ACC112 (cell line): ENCODE measurements around the gene NAT16.

Source experiments
- H2AFZ ChIP-seq: fragments of 200-600 bp; sonication (generic); one replicate; pipeline ENCODE4 v1.6.0; 2017; ENCODE audit warnings: antibody characterized with exemption, low read length; ENCODE audit not compliant: unreplicated experiment
- H3K27ac ChIP-seq: fragments of 200-600 bp; sonication (generic); 2 replicates; pipeline ENCODE4 v1.5.1; 2014; ENCODE audit warnings: low read depth, mild to moderate bottlenecking, antibody characterized with exemption, low read length, moderate library complexity
- H3K27me3 ChIP-seq: fragments of 200-600 bp; sonication (generic); 2 replicates; pipeline ENCODE4 v1.6.1; 2014; ENCODE audit warnings: mild to moderate bottlenecking, antibody characterized with exemption, low read length, moderate library complexity, mixed read lengths; ENCODE audit not compliant: insufficient read depth
- H3K36me3 ChIP-seq: fragments of 200-600 bp; sonication (generic); 2 replicates; pipeline ENCODE4 v1.6.1; 2016; ENCODE audit warnings: mild to moderate bottlenecking, antibody characterized with exemption, low read length, moderate library complexity, mixed read lengths; ENCODE audit not compliant: insufficient read depth
- H3K4me1 ChIP-seq: fragments of 200-600 bp; sonication (generic); one replicate; pipeline ENCODE4 v1.6.1; 2016; ENCODE audit warnings: low read length, mixed read lengths; ENCODE audit not compliant: insufficient read depth, unreplicated experiment, control insufficient read depth
- H3K4me3 ChIP-seq: fragments of 200-600 bp; sonication (generic); 2 replicates; pipeline ENCODE4 v1.5.1; 2014; ENCODE audit warnings: mild to moderate bottlenecking, low read depth, low read length
- H3K79me2 ChIP-seq: fragments of 200-600 bp; sonication (generic); one replicate; pipeline ENCODE4 v1.6.0; 2016; ENCODE audit warnings: low read length; ENCODE audit not compliant: control insufficient read depth, unreplicated experiment, insufficient read depth

The NAT16 gene

DNA sequence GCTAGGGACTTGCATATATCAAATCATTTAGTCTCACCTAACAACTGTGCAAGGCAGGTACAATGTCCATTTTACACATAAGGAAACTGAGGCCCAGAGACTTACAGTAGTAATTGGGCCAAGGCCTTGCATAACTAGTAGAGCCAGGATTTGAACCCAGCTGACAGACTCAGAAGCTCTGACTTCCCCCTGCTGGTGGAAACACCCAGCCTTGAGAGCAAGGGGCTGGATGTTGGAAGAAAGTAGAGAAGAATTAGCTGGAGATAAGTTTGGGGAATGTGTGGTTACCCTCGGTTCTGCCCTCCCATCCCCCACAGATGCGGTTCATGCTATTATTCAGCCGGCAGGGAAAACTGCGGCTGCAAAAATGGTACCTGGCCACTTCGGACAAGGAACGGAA lies 23.8 kb downstream of the NAT16 start:
- no peak overlapping the region for H3K27ac ChIP-seq
- no peak overlapping the region for H3K4me3 ChIP-seq
- H2AFZ ChIP-seq: no peak overlapping the region
- H3K79me2 ChIP-seq: peaks cover 18% of the 10 kb centered on the region
- H3K27me3 ChIP-seq: no peaks in the 10 kb centered on the region
- H3K4me1 ChIP-seq: peaks cover 25% of the 10 kb centered on the region
- H3K36me3 ChIP-seq: 0 out of 2 replicates have a peak, but pooled peaks cover 3% of the 10 kb centered on the region

DNA sequence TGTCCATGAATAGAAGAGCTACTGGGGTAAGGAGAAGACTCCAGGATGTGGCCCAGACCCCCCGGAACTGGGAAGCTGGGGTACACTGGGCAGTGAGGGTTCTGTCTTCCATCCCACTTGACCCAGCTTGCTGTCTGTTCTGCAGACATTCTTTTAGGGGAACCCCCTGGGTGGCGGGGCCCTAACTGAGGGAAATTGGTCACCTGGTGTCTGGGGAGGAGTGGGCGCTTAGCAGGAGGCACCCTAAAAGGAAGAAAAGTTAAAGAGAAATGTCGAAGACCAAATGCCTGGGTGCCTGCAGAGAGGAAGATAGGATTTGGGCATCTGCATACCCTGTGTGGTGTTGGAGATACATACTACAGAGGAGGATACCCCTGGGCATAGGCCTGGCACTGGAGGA lies 24.8 kb downstream of the NAT16 start:
- peaks cover 18% of the 10 kb centered on the region for H3K79me2 ChIP-seq
- H3K4me3 ChIP-seq: peak overlapping the region; percentile 92
- H3K4me1 ChIP-seq: peaks cover 23% of the 10 kb centered on the region
- no peaks in the 10 kb centered on the region for H3K27me3 ChIP-seq
- H3K27ac ChIP-seq: peak overlapping the region; percentile 27
- H3K36me3 ChIP-seq: 0 out of 2 replicates have a peak, but pooled peaks cover 3% of the 10 kb centered on the region
- no peak overlapping the region for H2AFZ ChIP-seq

DNA sequence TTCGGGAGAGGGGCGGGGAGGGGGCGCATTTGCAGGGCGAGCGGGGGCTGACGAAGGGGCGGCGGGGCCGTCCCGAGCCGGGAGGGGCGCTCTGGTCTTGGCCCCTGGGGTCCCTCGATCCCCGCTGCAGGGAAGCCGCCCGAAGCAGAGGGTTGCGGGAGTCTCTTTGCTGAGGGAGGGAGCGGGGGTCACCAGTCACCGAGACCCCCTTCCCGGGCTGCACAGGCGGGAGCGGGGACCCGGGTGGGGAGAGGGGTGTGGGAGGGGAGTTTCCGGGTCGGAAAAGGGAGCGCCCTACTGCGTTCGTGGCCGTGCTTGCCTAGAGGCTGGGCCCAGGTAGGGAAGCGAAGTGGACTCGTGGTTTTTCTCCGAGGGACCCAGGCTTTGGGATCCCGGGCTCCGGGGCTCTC lies 25.4 kb downstream of the NAT16 start:
- H2AFZ ChIP-seq: peak overlapping the region; percentile 94
- no peak overlapping the region for H3K27ac ChIP-seq
- no peaks in the 10 kb centered on the region for H3K27me3 ChIP-seq

DNA sequence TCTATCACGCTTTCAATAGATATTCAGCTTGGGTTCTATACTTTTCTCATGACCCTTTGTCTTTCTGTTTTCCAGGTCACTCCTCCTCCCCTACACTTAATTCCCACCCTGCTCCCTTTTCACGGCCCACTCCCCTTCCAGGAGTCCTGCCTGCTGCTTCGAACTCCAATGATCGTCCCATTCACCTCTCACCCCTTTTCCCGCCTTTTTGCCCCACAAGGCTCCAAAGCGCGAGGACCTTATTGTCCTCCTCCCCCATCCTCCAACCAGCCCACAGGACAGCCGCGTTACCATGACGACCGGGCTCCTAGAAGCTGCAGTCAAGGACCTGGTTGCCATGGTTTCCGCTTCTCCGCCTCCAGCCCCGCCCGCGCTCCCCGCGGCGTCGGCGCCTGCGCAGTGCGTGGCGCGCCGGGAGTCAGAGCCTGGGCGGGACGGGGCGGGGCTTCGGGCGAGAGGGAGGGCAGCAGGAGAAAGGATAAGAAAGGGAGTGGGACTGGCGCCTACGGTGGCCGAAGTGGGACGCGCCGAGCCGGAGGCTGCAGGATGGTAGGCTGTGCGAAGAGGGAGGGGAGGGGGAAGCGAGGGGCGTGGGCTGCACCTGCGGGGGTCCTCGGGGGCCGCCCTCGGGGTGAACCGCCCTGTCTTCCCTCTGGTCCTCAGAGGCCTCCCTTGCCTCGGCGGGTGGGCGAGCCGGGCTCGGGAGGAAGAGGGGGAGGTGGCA lies 26.0 kb downstream of the NAT16 start, which contains the start of gene AP1S1:
Gene AP1S1 (plus strand): TSS at position 508 of the 724 bp plus-strand sequence. CDS start 39 bp downstream, at position 547.
- peak within 1 kb of the TSS; percentile 92 for H3K4me3 ChIP-seq
- peak within 1 kb of the TSS; percentile 27 for H3K27ac ChIP-seq
- peak within 1 kb of the TSS; percentile 94 for H2AFZ ChIP-seq
- peaks cover 18% of the 10 kb centered on the region for H3K79me2 ChIP-seq
- 0 out of 2 replicates have a peak, but pooled peaks cover 3% of the 10 kb centered on the region for H3K36me3 ChIP-seq
- H3K27me3 ChIP-seq: no peaks in the 10 kb centered on the region
- peaks cover 12% of the 10 kb centered on the region for H3K4me1 ChIP-seq

More for the DNA sequence above, 25.4 kb downstream of the NAT16 start:
- Histone ChIP-seq H3K4me3 (peak overlapping the region; percentile 92), H3K36me3 (0 out of 2 replicates have a peak, but pooled peaks cover 3% of the 10 kb centered on the region), H3K79me2 (peaks cover 18% of the 10 kb centered on the region), H3K4me1 (peaks cover 17% of the 10 kb centered on the region)

DNA sequence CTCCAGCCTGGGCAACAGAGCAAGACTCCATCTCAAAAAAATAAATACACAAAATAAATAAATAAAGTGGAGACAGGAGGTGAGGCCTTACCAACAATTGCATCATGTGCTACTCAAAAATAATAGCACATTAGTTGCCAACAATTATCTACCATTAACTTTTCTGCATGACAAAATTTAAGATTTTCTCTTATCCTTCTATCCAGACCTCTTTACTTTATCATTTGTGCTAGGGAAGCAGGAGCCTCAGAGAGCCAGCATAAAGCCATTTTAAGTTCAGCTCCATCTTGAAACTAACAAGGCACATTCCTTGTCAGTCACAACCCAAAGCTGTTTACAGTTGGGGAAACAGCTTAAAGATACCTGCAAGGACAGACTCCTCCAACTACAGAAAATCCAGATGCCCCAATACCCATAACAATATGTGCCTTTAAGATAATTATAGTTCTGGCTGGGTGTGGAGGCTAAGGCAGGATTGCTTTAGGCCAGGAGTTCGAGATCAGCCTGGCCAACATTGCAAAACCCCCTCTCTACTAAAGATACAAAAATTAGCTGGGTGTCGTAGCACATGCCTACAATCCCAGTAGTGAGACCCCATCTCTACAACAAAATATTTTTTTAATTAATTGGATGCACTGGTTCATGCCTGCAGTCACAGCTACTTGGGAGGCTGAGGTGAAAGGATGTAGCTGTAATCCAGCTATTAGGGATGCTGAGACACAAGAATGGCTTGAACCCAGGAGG lies 28.0 kb downstream of the NAT16 start:
- Histone ChIP-seq H3K4me1 (peaks cover 9% of the 10 kb centered on the region), H3K4me3 (no peak overlapping the region), H3K36me3 (0 out of 2 replicates have a peak, but pooled peaks cover under 1% of the 10 kb centered on the region), H2AFZ (no peak overlapping the region), H3K27me3 (no peaks in the 10 kb centered on the region), H3K27ac (no peak overlapping the region), H3K79me2 (peaks cover 18% of the 10 kb centered on the region)

DNA sequence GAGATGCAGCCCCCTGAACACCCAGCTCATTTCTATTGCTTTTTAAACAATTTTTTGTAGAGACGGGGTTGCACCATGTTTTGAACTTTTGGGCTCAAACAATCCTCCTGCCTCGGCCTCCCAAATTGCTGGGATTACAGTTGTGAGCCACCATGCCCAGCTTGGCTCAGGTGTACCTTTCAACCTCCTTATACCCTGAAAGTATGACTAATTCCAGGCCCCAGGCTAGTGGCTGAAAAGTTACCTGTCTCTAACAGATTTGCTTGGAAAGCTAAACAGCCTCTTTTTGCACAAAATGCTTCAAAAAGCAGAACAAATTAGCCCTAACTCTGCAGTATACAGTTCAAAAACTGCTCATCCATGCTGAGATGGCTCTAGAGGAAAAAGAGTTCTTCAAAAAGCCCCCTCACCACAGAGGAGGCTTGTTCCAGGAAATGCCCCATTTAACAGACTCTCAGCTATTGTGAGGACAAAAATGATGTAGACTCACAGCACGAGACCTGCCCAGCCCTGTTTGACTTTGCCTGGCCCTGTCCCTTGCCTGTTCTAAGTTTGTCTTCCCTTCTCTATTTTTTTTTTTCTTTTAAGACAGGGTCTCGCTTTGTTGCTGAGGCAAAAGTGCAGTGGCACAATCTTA lies 39.2 kb downstream of the NAT16 start:
- no peak overlapping the region for H3K4me3 ChIP-seq
- H3K27ac ChIP-seq: peak overlapping the region; percentile 85
- no peak overlapping the region for H2AFZ ChIP-seq

DNA sequence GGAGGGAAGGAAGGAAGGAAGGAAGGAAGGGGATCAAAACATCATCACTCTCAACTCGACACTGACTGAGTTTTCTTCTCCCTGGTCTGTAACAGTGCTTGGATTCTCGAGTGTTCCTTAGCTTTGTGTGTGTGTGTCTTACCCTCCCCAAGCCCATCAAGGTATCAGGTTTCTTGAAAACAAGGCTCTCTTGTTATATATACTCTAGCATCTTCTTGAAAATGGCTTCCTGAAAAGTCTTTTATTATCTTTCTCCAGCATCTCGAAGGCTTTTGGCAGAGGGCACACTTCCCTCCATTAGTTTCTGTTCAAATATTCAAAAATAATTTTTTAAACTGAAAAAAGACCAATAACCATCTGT lies 39.8 kb downstream of the NAT16 start:
- H3K79me2 ChIP-seq: no peaks in the 10 kb centered on the region
- H3K4me1 ChIP-seq: peaks cover 17% of the 10 kb centered on the region
- no peak overlapping the region for H3K4me3 ChIP-seq
- no peak overlapping the region for H2AFZ ChIP-seq
- peak overlapping the region; percentile 85 for H3K27ac ChIP-seq
- no peaks in the 10 kb centered on the region for H3K27me3 ChIP-seq
- H3K36me3 ChIP-seq: peaks cover 5% of the 10 kb centered on the region; the same call in 1 of the 2 replicates

More for the DNA sequence above, 39.2 kb downstream of the NAT16 start:
- Histone ChIP-seq H3K4me1 (peaks cover 17% of the 10 kb centered on the region), H3K36me3 (no peaks in the 10 kb centered on the region), H3K27me3 (no peaks in the 10 kb centered on the region), H3K79me2 (no peaks in the 10 kb centered on the region)

DNA sequence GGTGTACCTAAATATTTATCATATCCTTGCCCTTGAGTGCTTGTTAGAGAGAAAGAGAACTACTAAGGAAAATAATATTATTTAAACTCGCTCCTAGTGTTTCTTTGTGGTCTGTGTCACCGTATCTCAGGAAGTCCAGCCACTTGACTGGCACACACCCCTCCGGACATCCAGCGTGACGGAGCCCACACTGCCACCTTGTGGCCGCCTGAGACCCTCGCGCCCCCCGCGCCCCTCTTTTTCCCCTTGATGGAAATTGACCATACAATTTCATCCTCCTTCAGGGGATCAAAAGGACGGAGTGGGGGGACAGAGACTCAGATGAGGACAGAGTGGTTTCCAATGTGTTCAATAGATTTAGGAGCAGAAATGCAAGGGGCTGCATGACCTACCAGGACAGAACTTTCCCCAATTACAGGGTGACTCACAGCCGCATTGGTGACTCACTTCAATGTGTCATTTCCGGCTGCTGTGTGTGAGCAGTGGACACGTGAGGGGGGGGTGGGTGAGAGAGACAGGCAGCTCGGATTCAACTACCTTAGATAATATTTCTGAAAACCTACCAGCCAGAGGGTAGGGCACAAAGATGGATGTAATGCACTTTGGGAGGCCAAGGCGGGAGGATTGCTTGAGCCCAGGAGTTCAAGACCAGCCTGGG lies 41.8 kb downstream of the NAT16 start:
- no peaks in the 10 kb centered on the region for H3K79me2 ChIP-seq
- no peaks in the 10 kb centered on the region for H3K27me3 ChIP-seq
- no peak overlapping the region for H2AFZ ChIP-seq
- H3K4me3 ChIP-seq: no peak overlapping the region
- H3K27ac ChIP-seq: peak overlapping the region; percentile 85
- H3K4me1 ChIP-seq: peaks cover 26% of the 10 kb centered on the region
- H3K36me3 ChIP-seq: peaks cover 15% of the 10 kb centered on the region

DNA sequence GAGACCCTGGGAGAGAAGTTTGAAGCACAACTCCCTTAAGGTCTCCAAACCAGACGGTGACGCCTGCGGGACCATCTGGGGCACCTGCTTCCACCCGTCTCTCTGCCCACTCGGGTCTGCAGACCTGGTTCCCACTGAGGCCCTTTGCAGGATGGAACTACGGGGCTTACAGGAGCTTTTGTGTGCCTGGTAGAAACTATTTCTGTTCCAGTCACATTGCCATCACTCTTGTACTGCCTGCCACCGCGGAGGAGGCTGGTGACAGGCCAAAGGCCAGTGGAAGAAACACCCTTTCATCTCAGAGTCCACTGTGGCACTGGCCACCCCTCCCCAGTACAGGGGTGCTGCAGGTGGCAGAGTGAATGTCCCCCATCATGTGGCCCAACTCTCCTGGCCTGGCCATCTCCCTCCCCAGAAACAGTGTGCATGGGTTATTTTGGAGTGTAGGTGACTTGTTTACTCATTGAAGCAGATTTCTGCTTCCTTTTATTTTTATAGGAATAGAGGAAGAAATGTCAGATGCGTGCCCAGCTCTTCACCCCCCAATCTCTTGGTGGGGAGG lies 42.4 kb downstream of the NAT16 start:
- no peak overlapping the region for H3K4me3 ChIP-seq
- no peak overlapping the region for H2AFZ ChIP-seq
- no peaks in the 10 kb centered on the region for H3K27me3 ChIP-seq
- H3K79me2 ChIP-seq: no peaks in the 10 kb centered on the region
- peak overlapping the region; percentile 85 for H3K27ac ChIP-seq
- peaks cover 28% of the 10 kb centered on the region for H3K4me1 ChIP-seq
- H3K36me3 ChIP-seq: peaks cover 15% of the 10 kb centered on the region
